DOHH2 (cell line): ENCODE results near the gene LPGAT1.

ENCODE experiments used
- EZH2phosphoT487 ChIP-seq: fragments of 200-600 bp; sonication (generic); IDR thresholded peaks from 2 replicates; pipeline ENCODE4 v1.6.1; 2017; ENCODE audit warnings: borderline replicate concordance, mild to moderate bottlenecking, antibody characterized with exemption, low read length, moderate library complexity, mixed read lengths
- TF ChIP-seq, protein P1 (sequence below): fragments of 200-600 bp; sonication (generic); IDR thresholded peaks from one replicate; pipeline ENCODE4 v1.5.1; 2014; ENCODE audit warnings: antibody characterized with exemption, mild to moderate bottlenecking, low read depth, low read length; ENCODE audit not compliant: poor library complexity, severe bottlenecking

- TF ChIP-seq, protein P1, sequence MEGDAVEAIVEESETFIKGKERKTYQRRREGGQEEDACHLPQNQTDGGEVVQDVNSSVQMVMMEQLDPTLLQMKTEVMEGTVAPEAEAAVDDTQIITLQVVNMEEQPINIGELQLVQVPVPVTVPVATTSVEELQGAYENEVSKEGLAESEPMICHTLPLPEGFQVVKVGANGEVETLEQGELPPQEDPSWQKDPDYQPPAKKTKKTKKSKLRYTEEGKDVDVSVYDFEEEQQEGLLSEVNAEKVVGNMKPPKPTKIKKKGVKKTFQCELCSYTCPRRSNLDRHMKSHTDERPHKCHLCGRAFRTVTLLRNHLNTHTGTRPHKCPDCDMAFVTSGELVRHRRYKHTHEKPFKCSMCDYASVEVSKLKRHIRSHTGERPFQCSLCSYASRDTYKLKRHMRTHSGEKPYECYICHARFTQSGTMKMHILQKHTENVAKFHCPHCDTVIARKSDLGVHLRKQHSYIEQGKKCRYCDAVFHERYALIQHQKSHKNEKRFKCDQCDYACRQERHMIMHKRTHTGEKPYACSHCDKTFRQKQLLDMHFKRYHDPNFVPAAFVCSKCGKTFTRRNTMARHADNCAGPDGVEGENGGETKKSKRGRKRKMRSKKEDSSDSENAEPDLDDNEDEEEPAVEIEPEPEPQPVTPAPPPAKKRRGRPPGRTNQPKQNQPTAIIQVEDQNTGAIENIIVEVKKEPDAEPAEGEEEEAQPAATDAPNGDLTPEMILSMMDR = no peak
- no peak for TF ChIP-seq EZH2phosphoT487
These were observed 13.1 kb upstream of the LPGAT1 start for GRCh38 chr1:211843507-211844298.
